Measurements from ENCODE around the gene SLC39A11. TPM values are rescaled to one million over a fixed set of nuclear protein-coding genes. Genes with fewer than 3 reads are reported as not detected.

Gene SLC39A11
- total RNA-seq, 1 experiment from 2014 or later, result 15.2 TPM

DNA sequence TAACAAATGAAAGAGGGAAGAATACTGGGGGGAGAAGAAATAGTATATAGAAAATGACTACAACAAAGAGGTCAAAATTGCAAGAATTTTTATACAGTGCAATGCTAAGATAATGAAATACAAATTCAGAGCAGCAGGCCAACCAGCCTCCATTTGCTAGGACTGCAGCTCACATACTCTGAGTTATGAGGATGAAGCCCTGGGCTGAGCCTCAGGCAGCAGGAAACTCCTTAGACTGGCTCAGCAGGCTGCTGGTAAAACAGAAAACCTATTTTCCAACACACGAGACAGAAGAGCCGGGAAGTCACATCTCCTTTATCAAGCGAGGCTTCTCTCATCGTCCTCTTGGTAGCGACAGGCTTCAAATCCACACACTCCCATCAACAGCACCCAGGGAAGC lies 296.5 kb downstream of the SLC39A11 start:
- no peak overlapping the region for H3K27ac ChIP-seq (ENCODE audit: insufficient read length, low read depth, low read length)
- Mint-ChIP-seq H3K4me3 (peak overlapping the region in 1 of 2 experiments; percentile 22; a peak in 1 of 5 replicates), H3K27me3 (ENCODE audit: low read depth) (peaks cover 2% of the 10 kb centered on the region; the same call in 1 of the 2 replicates), H3K4me1 (0 out of 4 replicates have a peak, but pooled peaks cover 0 to 4% of the 10 kb centered on the region in 2 experiments), H3K27ac (no peak overlapping the region), H3K9me3 (peaks cover 34 to 41% of the 10 kb centered on the region in 2 experiments), H3K36me3 (ENCODE audit: insufficient read depth in 1 of 3, low read depth in 3 of 3) (peaks cover 12 to 24% (median 22%) of the 10 kb centered on the region in 3 experiments)
- H3K4me1 ChIP-seq (ENCODE audit: insufficient read depth, low read length), result no peaks in the 10 kb centered on the region
- H2BK5ac ChIP-seq (ENCODE audit: insufficient read length, low read length), result no peak overlapping the region
- no peak overlapping the region for H3T11ph ChIP-seq (ENCODE audit: low read length)
- no peak overlapping the region for H2AK5ac ChIP-seq (ENCODE audit: insufficient read length, low read length)
- no peaks in the 10 kb centered on the region for H4K20me1 ChIP-seq (ENCODE audit: control insufficient read depth, insufficient read depth, insufficient read length)
- H3K18ac ChIP-seq (ENCODE audit: insufficient read length, low read depth, low read length), result no peak overlapping the region
- H3K56ac ChIP-seq (ENCODE audit: insufficient read length, low read depth, low read length), result no peak overlapping the region
- H2BK120ac ChIP-seq (ENCODE audit: low read depth, low read length, poor library complexity, severe bottlenecking), result no peak overlapping the region
- no peaks in the 10 kb centered on the region for H3K79me1 ChIP-seq (ENCODE audit: insufficient read depth, low read depth, low read length, poor library complexity, severe bottlenecking)
- H3K23ac ChIP-seq (ENCODE audit: insufficient read length, low read depth, low read length), result no peak overlapping the region
- no peak overlapping the region for H3K4ac ChIP-seq (ENCODE audit: low read depth, low read length)
- DNase-seq, result no peak
- H4K91ac ChIP-seq (ENCODE audit: insufficient read length, low read depth, low read length), result no peak overlapping the region
- H3K9me3 ChIP-seq (ENCODE audit: control insufficient read depth, low read depth, low read length), result peaks cover 4% of the 10 kb centered on the region
- TF ChIP-seq, protein P1, sequence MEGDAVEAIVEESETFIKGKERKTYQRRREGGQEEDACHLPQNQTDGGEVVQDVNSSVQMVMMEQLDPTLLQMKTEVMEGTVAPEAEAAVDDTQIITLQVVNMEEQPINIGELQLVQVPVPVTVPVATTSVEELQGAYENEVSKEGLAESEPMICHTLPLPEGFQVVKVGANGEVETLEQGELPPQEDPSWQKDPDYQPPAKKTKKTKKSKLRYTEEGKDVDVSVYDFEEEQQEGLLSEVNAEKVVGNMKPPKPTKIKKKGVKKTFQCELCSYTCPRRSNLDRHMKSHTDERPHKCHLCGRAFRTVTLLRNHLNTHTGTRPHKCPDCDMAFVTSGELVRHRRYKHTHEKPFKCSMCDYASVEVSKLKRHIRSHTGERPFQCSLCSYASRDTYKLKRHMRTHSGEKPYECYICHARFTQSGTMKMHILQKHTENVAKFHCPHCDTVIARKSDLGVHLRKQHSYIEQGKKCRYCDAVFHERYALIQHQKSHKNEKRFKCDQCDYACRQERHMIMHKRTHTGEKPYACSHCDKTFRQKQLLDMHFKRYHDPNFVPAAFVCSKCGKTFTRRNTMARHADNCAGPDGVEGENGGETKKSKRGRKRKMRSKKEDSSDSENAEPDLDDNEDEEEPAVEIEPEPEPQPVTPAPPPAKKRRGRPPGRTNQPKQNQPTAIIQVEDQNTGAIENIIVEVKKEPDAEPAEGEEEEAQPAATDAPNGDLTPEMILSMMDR (conservative IDR thresholded peaks at IDR 0.05), result no peak
- no peaks in the 10 kb centered on the region for H3K27me3 ChIP-seq (ENCODE audit: insufficient read depth, low read length)
- H3K23me2 ChIP-seq (ENCODE audit: insufficient read length, low read depth, low read length, poor library complexity, severe bottlenecking), result no peaks in the 10 kb centered on the region
- H2AFZ ChIP-seq (ENCODE audit: low read length), result no peak overlapping the region
- H2BK20ac ChIP-seq (ENCODE audit: low read depth, low read length, poor library complexity, severe bottlenecking), result no peak overlapping the region
- no peaks in the 10 kb centered on the region; the same call in 1 of the 2 replicates for H3K79me2 ChIP-seq (ENCODE audit: insufficient read depth, low read length)
- H4K5ac ChIP-seq (ENCODE audit: insufficient read length, low read depth, low read length), result no peak overlapping the region
- H3K4me2 ChIP-seq (ENCODE audit: insufficient read depth, insufficient read length, low read length), result no peak overlapping the region
- no peak overlapping the region for H2BK15ac ChIP-seq (ENCODE audit: low read depth, low read length)
- no peak overlapping the region for H3K14ac ChIP-seq (ENCODE audit: insufficient read depth, low read length)
- WGBS (ENCODE audit: extremely low coverage, insufficient read length, low lambda C conversion rate), result no CpG with 5 or more reads among the region's 5 CpGs
- H2BK12ac ChIP-seq (ENCODE audit: insufficient read length, low read depth, low read length), result no peak overlapping the region
- H3K9ac ChIP-seq (ENCODE audit: extremely low read depth, insufficient read length, low read length), result no peak overlapping the region
- H4K8ac ChIP-seq (replicated peaks; ENCODE audit: insufficient read length, low read depth, low read length), result no peak overlapping the region
